Loucy (cell line): ENCODE measurements around the gene CDK15.

Source experiments
- H2AFZ ChIP-seq: fragments of 200-600 bp; sonication (generic); 2 replicates; pipeline ENCODE4 v1.6.0; 2016; ENCODE audit warnings: antibody characterized with exemption, mild to moderate bottlenecking, low read length, moderate library complexity
- H3F3A ChIP-seq: fragments of 200-600 bp; 2 replicates; pipeline ENCODE4 v1.6.0; 2016; ENCODE audit warnings: antibody characterized with exemption, low read depth, mild to moderate bottlenecking
- H3K27me3 ChIP-seq: fragments of 200-600 bp; sonication (generic); 2 replicates; pipeline ENCODE4 v1.6.1; 2014; ENCODE audit warnings: low read length, mild to moderate bottlenecking; ENCODE audit not compliant: insufficient read depth, poor library complexity, severe bottlenecking
- H3K36me3 ChIP-seq: fragments of 200-600 bp; sonication (generic); 2 replicates; pipeline ENCODE4 v1.6.1; 2016; ENCODE audit warnings: low read length; ENCODE audit not compliant: insufficient read depth
- H3K4me1 ChIP-seq: fragments of 200-600 bp; sonication (generic); 2 replicates; pipeline ENCODE4 v1.5.1; 2014; ENCODE audit warnings: low read length, mild to moderate bottlenecking; ENCODE audit not compliant: insufficient read depth, poor library complexity, severe bottlenecking
- H3K4me2 ChIP-seq: fragments of 200-600 bp; sonication (generic); 2 replicates; pipeline ENCODE4 v1.6.0; 2014; ENCODE audit warnings: antibody characterized with exemption, low read length, low read depth, mild to moderate bottlenecking; ENCODE audit not compliant: poor library complexity, severe bottlenecking
- H3K4me3 ChIP-seq: fragments of 200-600 bp; sonication (generic); 2 replicates; pipeline ENCODE4 v1.5.1; 2014; ENCODE audit warnings: low read length, mild to moderate bottlenecking, mixed read lengths; ENCODE audit not compliant: poor library complexity, severe bottlenecking
- H3K79me2 ChIP-seq: fragments of 200-600 bp; sonication (generic); 2 replicates; pipeline ENCODE4 v1.6.1; 2014; ENCODE audit warnings: low read length; ENCODE audit not compliant: insufficient read depth
- H3K9ac ChIP-seq: fragments of 200-600 bp; sonication (generic); 2 replicates; pipeline ENCODE4 v1.6.0; 2014; ENCODE audit warnings: mild to moderate bottlenecking, low read depth, low read length, moderate library complexity; ENCODE audit not compliant: poor library complexity, severe bottlenecking
- H3K9me2 ChIP-seq: fragments of 200-600 bp; sonication (generic); replicated peaks from 2 replicates; pipeline ENCODE4 v1.6.1; 2016; ENCODE audit warnings: low read depth, low read length, mixed read lengths
- H3K9me3 ChIP-seq: fragments of 200-600 bp; sonication (generic); 2 replicates; pipeline ENCODE4 v1.6.1; 2014; ENCODE audit warnings: mild to moderate bottlenecking, antibody characterized with exemption, low read length, low read depth; ENCODE audit not compliant: insufficient read depth
- H4K20me1 ChIP-seq: fragments of 200-600 bp; sonication (generic); 2 replicates; pipeline ENCODE4 v1.6.0; 2014; ENCODE audit warnings: antibody characterized with exemption, low read length, mild to moderate bottlenecking; ENCODE audit not compliant: insufficient read depth, poor library complexity, severe bottlenecking
- EZH2phosphoT487 ChIP-seq: fragments of 200-600 bp; IDR thresholded peaks from 2 replicates; pipeline ENCODE4 v1.6.1; 2018; ENCODE audit warnings: antibody characterized with exemption, mild to moderate bottlenecking, moderate library complexity, borderline replicate concordance
- TF ChIP-seq, protein P1 (sequence below): fragments of 200-600 bp; sonication (generic); conservative IDR thresholded peaks from 2 replicates; pipeline ENCODE4 v1.5.1; 2014; ENCODE audit warnings: mild to moderate bottlenecking, antibody characterized with exemption, low read length

Gene CDK15

DNA sequence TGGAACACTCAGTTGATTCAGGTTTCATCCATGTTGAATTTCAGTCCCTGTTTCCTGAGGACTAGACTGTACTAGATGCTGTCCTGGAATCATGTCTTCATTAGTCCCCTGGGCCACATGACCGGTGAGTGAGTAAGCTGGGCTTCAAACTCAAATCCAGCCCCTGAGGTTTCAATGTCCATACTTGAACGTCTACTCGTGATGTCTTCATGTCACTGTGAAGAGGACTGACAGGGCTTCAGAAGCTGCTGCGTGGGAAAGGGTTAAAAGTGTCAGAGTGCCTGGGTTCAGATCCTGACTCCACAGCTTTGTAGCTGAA lies 101.2 kb downstream of the CDK15 start:
- H3K79me2 ChIP-seq: no peaks in the 10 kb centered on the region
- no peak overlapping the region for H3K9ac ChIP-seq
- no peaks in the 10 kb centered on the region for H3K36me3 ChIP-seq
- no peaks in the 10 kb centered on the region for H4K20me1 ChIP-seq
- H3K4me3 ChIP-seq: no peak overlapping the region
- no peak overlapping the region for H2AFZ ChIP-seq
- no peaks in the 10 kb centered on the region for H3K27me3 ChIP-seq
- peaks cover 4% of the 10 kb centered on the region for H3K4me1 ChIP-seq
- no peak for TF ChIP-seq EZH2phosphoT487
- TF ChIP-seq, protein P1, sequence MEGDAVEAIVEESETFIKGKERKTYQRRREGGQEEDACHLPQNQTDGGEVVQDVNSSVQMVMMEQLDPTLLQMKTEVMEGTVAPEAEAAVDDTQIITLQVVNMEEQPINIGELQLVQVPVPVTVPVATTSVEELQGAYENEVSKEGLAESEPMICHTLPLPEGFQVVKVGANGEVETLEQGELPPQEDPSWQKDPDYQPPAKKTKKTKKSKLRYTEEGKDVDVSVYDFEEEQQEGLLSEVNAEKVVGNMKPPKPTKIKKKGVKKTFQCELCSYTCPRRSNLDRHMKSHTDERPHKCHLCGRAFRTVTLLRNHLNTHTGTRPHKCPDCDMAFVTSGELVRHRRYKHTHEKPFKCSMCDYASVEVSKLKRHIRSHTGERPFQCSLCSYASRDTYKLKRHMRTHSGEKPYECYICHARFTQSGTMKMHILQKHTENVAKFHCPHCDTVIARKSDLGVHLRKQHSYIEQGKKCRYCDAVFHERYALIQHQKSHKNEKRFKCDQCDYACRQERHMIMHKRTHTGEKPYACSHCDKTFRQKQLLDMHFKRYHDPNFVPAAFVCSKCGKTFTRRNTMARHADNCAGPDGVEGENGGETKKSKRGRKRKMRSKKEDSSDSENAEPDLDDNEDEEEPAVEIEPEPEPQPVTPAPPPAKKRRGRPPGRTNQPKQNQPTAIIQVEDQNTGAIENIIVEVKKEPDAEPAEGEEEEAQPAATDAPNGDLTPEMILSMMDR: no peak
- H3F3A ChIP-seq: no peaks in the 10 kb centered on the region
- H3K9me3 ChIP-seq: no peaks in the 10 kb centered on the region
- H3K9me2 ChIP-seq: no peaks in the 10 kb centered on the region
- no peak overlapping the region for H3K4me2 ChIP-seq

DNA sequence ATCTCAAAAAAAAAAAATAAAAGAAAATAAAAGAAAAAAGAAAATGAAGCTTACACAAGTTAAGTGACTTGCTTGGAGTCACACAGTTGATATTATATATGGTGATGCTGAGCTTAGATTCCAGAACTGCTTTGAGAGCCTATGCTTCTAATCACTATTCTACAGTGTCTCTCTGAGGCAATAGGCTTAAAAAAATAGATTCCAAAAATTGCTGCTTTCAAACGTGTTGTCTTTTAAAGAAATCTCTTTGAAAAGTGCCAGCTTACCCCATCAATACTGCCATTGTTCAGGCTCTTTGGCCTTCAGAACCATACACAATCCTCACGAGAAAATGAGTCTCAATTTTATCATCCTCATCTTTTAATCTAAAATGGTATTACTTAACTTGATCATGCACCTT lies 102.6 kb downstream of the CDK15 start:
- Histone ChIP-seq H3K4me3 (no peak overlapping the region), H3K9me3 (no peaks in the 10 kb centered on the region), H3K79me2 (no peaks in the 10 kb centered on the region), H3K27me3 (no peaks in the 10 kb centered on the region), H3K4me2 (no peak overlapping the region), H3K9ac (no peak overlapping the region), H3K4me1 (peaks cover 4% of the 10 kb centered on the region), H3F3A (no peaks in the 10 kb centered on the region), H2AFZ (no peak overlapping the region), H3K36me3 (no peaks in the 10 kb centered on the region), H4K20me1 (no peaks in the 10 kb centered on the region), H3K9me2 (no peaks in the 10 kb centered on the region)
- no peak for TF ChIP-seq EZH2phosphoT487
- TF ChIP-seq, protein P1: no peak

DNA sequence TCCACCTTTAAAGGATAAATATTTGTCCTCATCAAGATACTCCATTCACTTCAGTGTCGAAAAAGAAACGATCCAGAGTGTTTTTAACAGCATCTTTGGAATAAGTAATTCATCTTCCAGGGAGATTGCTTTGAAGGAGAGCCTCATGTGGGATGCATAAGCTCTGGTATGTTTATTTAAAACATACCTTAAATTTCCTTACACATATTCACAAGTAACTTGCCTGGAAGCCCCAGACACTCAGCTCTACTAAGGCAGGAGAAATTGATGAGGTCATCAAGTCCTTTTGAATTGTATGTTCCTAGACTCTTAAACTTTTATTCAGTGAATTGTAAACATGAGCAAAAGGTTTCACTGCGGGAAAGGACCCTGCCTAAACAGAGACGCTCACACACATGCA lies 103.0 kb downstream of the CDK15 start:
- Histone ChIP-seq H4K20me1 (no peaks in the 10 kb centered on the region), H3K4me2 (no peak overlapping the region), H3K9me2 (no peaks in the 10 kb centered on the region), H3K4me3 (no peak overlapping the region), H3K79me2 (no peaks in the 10 kb centered on the region), H3K36me3 (no peaks in the 10 kb centered on the region), H3K9ac (no peak overlapping the region), H3K27me3 (no peaks in the 10 kb centered on the region), H3F3A (no peaks in the 10 kb centered on the region), H2AFZ (peak overlapping the region; percentile 39; the same call in 1 of the 2 replicates), H3K9me3 (no peaks in the 10 kb centered on the region), H3K4me1 (peaks cover 4% of the 10 kb centered on the region)
- TF ChIP-seq, protein P1: no peak
- TF ChIP-seq EZH2phosphoT487: no peak
